ENCODE data around the gene SNCA. TPM values are rescaled to one million over a fixed set of nuclear protein-coding genes. Genes with fewer than 3 reads are reported as not detected.

The SNCA gene
- total RNA-seq, 6 donors from 2014 or later, result 6.3 to 15.4 (median 12.1) TPM

- Histone ChIP-seq H3K4me1 (no peaks in the 10 kb centered on the region), H3K27ac (no peak overlapping the region), H3K4me3 (no peak overlapping the region), H3K9me3 (no peaks in the 10 kb centered on the region), H3K27me3 (no peaks in the 10 kb centered on the region), H3K36me3 (no peaks in the 10 kb centered on the region)
- WGBS, 2 donors, result 66 to 68% methylated on average over 3 of the region's 3 CpGs
- DNase-seq (no peak), ATAC-seq (ENCODE audit: low FRiP score in 2 of 2) (peak in 1 of 2 donors; percentile 54)
- no peak for TF ChIP-seq EP300 (IDR thresholded peaks at IDR 0.05)
- no peak for TF ChIP-seq POLR2AphosphoS5 (IDR thresholded peaks at IDR 0.05)
- no peak for TF ChIP-seq CTCF (IDR thresholded peaks at IDR 0.05)
- no peak for TF ChIP-seq POLR2A (IDR thresholded peaks at IDR 0.05)
Observed at GRCh38 chr4:89733946-89734345, 103.0 kb downstream of the SNCA start.

GRCh38 chr4:89727238-89727637 lies 109.7 kb downstream of the SNCA start:
- Histone ChIP-seq H3K27me3 (no peaks in the 10 kb centered on the region), H3K4me1 (no peaks in the 10 kb centered on the region), H3K36me3 (no peaks in the 10 kb centered on the region), H3K27ac (no peak overlapping the region), H3K9me3 (no peaks in the 10 kb centered on the region), H3K4me3 (no peak overlapping the region)
- TF ChIP-seq POLR2A (IDR thresholded peaks at IDR 0.05) (no peak), EP300 (IDR thresholded peaks at IDR 0.05) (no peak), POLR2AphosphoS5 (IDR thresholded peaks at IDR 0.05) (no peak), CTCF (IDR thresholded peaks at IDR 0.05) (no peak)
- ATAC-seq (ENCODE audit: low FRiP score in 2 of 2) (no peak), DNase-seq (no peak)

- 68 to 75% methylated on average over 5 of the region's 5 CpGs for WGBS, 2 donors
- Histone ChIP-seq H3K9me3 (no peaks in the 10 kb centered on the region), H3K4me1 (no peaks in the 10 kb centered on the region), H3K27ac (no peak overlapping the region), H3K27me3 (no peaks in the 10 kb centered on the region), H3K4me3 (no peak overlapping the region), H3K36me3 (no peaks in the 10 kb centered on the region)
- ATAC-seq (ENCODE audit: low FRiP score in 2 of 2) (no peak), DNase-seq (no peak)
- TF ChIP-seq CTCF (IDR thresholded peaks at IDR 0.05) (no peak), POLR2A (IDR thresholded peaks at IDR 0.05) (no peak), POLR2AphosphoS5 (IDR thresholded peaks at IDR 0.05) (no peak), EP300 (IDR thresholded peaks at IDR 0.05) (no peak)
Observed at GRCh38 chr4:89725268-89725667, 111.7 kb downstream of the SNCA start.

- ATAC-seq (ENCODE audit: low FRiP score in 2 of 2), result no peak
- Histone ChIP-seq H3K9me3 (no peaks in the 10 kb centered on the region), H3K4me1 (no peaks in the 10 kb centered on the region), H3K4me3 (no peak overlapping the region), H3K27me3 (no peaks in the 10 kb centered on the region), H3K36me3 (no peaks in the 10 kb centered on the region), H3K27ac (no peak overlapping the region)
- 84 to 93% methylated on average over 2 of the region's 2 CpGs for WGBS, 2 donors
- no peak for TF ChIP-seq EP300 (IDR thresholded peaks at IDR 0.05)
- no peak for TF ChIP-seq CTCF (IDR thresholded peaks at IDR 0.05)
- TF ChIP-seq POLR2A (IDR thresholded peaks at IDR 0.05), result no peak
- no peak for TF ChIP-seq POLR2AphosphoS5 (IDR thresholded peaks at IDR 0.05)
- no peak for DNase-seq
Observed at GRCh38 chr4:89724716-89725115, 112.2 kb downstream of the SNCA start.

- no peak overlapping the region for H3K4me3 ChIP-seq
- no peaks in the 10 kb centered on the region for H3K36me3 ChIP-seq
- H3K9me3 ChIP-seq, result no peaks in the 10 kb centered on the region
- 67 to 68% methylated on average over 5 of the region's 5 CpGs for WGBS, 2 donors
- DNase-seq (no peak), ATAC-seq (ENCODE audit: low FRiP score in 2 of 2) (no peak)
- no peaks in the 10 kb centered on the region for H3K4me1 ChIP-seq
- TF ChIP-seq POLR2A (IDR thresholded peaks at IDR 0.05) (no peak), EP300 (IDR thresholded peaks at IDR 0.05) (no peak), POLR2AphosphoS5 (IDR thresholded peaks at IDR 0.05) (no peak), CTCF (IDR thresholded peaks at IDR 0.05) (no peak)
- H3K27me3 ChIP-seq, result no peaks in the 10 kb centered on the region
- no peak overlapping the region for H3K27ac ChIP-seq
Observed at GRCh38 chr4:89723096-89723495, 113.9 kb downstream of the SNCA start.

Measured in upper lobe of left lung (tissue), 6 donors.